ENCODE results near the gene CCRL2. TPM values are rescaled to one million over a fixed set of nuclear protein-coding genes. Genes with fewer than 3 reads are reported as not detected.
A peak's percentile ranks its signal among the peaks of the same experiment; 100 is the strongest.

Gene CCRL2
- total RNA-seq, 4 donors from 2014 or later: 0.33 to 1.5 (median 0.81) TPM

GRCh38 chr3:46406443-46406787, 644 bp upstream of the CCRL2 start:
- H3K4me3 ChIP-seq (replicated peaks in 1 of 3): no peak overlapping the region
- peak overlapping the region in 2 of 3 donors; percentile 38 to 67 for H3K27ac ChIP-seq
- no peaks in the 10 kb centered on the region for H3K36me3 ChIP-seq
- 77 to 84% methylated on average over 4 of the region's 4 CpGs for WGBS, 2 donors
- no peaks in the 10 kb centered on the region for H3K9me3 ChIP-seq
- no peaks in the 10 kb centered on the region for H3K27me3 ChIP-seq
- intact Hi-C loops (cut with DNase I): no loop called here
- no peak for TF ChIP-seq POLR2A (IDR thresholded peaks at IDR 0.05)
- no peak for TF ChIP-seq CTCF (IDR thresholded peaks at IDR 0.05)
- peak in 1 of 2 donors; percentile 7 for DNase-seq
- H3K4me1 ChIP-seq: peaks cover 15 to 26% of the 10 kb centered on the region in 2 donors

GRCh38 chr3:46407970-46408369, 911 bp downstream of the CCRL2 start:
- peaks cover 15 to 39% of the 10 kb centered on the region in 2 donors for H3K4me1 ChIP-seq
- intact Hi-C loops (cut with DNase I): no loop called here
- H3K36me3 ChIP-seq: no peaks in the 10 kb centered on the region
- no peak overlapping the region for H3K4me3 ChIP-seq (replicated peaks in 1 of 3)
- no peak for DNase-seq
- H3K27ac ChIP-seq: peak overlapping the region in 1 of 3 donors; percentile 67
- WGBS, 2 donors: 81 to 84% methylated on average over 7 of the region's 7 CpGs
- H3K9me3 ChIP-seq: no peaks in the 10 kb centered on the region
- H3K27me3 ChIP-seq: no peaks in the 10 kb centered on the region
- TF ChIP-seq CTCF (IDR thresholded peaks at IDR 0.05) (no peak), POLR2A (IDR thresholded peaks at IDR 0.05) (no peak)

- H3K4me3 ChIP-seq (replicated peaks in 1 of 3): no peak overlapping the region
Measured at GRCh38 chr3:46408853-46409252, 1.8 kb downstream of the CCRL2 start.

GRCh38 chr3:46409739-46410489, 2.9 kb downstream of the CCRL2 start:
- no peak for DNase-seq
- TF ChIP-seq CTCF (IDR thresholded peaks at IDR 0.05) (no peak), POLR2A (IDR thresholded peaks at IDR 0.05) (no peak)
- Histone ChIP-seq H3K4me1 (peaks cover 12 to 39% of the 10 kb centered on the region in 2 donors), H3K4me3 (replicated peaks in 1 of 3) (no peak overlapping the region), H3K36me3 (no peaks in the 10 kb centered on the region), H3K9me3 (no peaks in the 10 kb centered on the region), H3K27ac (no peak overlapping the region), H3K27me3 (no peaks in the 10 kb centered on the region)
- intact Hi-C loops (cut with DNase I): no loop called here
- WGBS, 2 donors: 80 to 92% methylated on average over 9 of the region's 9 CpGs

More at GRCh38 chr3:46408853-46409252, 1.8 kb downstream of the CCRL2 start:
- TF ChIP-seq CTCF (IDR thresholded peaks at IDR 0.05) (no peak), POLR2A (IDR thresholded peaks at IDR 0.05) (no peak)
- H3K27me3 ChIP-seq: no peaks in the 10 kb centered on the region
- 90 to 92% methylated on average over 7 of the region's 7 CpGs for WGBS, 2 donors
- no peaks in the 10 kb centered on the region for H3K36me3 ChIP-seq
- peaks cover 15 to 44% of the 10 kb centered on the region in 2 donors for H3K4me1 ChIP-seq
- DNase-seq: no peak
- H3K9me3 ChIP-seq: no peaks in the 10 kb centered on the region
- H3K27ac ChIP-seq: no peak overlapping the region
- intact Hi-C loops (cut with DNase I): no loop called here

- Histone ChIP-seq H3K27ac (no peak overlapping the region), H3K4me1 (peaks cover 6 to 32% of the 10 kb centered on the region in 2 donors), H3K36me3 (no peaks in the 10 kb centered on the region), H3K4me3 (replicated peaks in 1 of 3) (no peak overlapping the region), H3K9me3 (no peaks in the 10 kb centered on the region), H3K27me3 (no peaks in the 10 kb centered on the region)
- no peak for DNase-seq
- intact Hi-C loops (cut with DNase I): no loop called here
- TF ChIP-seq POLR2A (IDR thresholded peaks at IDR 0.05) (no peak), CTCF (IDR thresholded peaks at IDR 0.05) (no peak)
- 92 to 98% methylated on average over 2 of the region's 2 CpGs for WGBS, 2 donors
Measured at GRCh38 chr3:46410669-46411068, 3.6 kb downstream of the CCRL2 start.

Measured in thyroid gland (tissue), 4 donors.